GM19372 (cell line): ENCODE data around the gene PRKG1.

Experiments
- ATAC-seq: cut with Tn5 transposase; IDR thresholded peaks from one replicate; pipeline ENCODE4 v1.9.1; 2021; ENCODE audit warnings: mild to moderate bottlenecking, low read depth, moderate library complexity; ENCODE audit not compliant: unreplicated experiment

Gene PRKG1

GRCh38 chr10:52050429-52051047 lies 976.3 kb downstream of the PRKG1 start:
- no peak for ATAC-seq

GRCh38 chr10:52053497-52053896 lies 979.2 kb downstream of the PRKG1 start:
- no peak for ATAC-seq

GRCh38 chr10:52056291-52056690 lies 982.0 kb downstream of the PRKG1 start:
- no peak for ATAC-seq

GRCh38 chr10:52059089-52059488 lies 984.8 kb downstream of the PRKG1 start:
- ATAC-seq: no peak

GRCh38 chr10:52063159-52063558 lies 988.9 kb downstream of the PRKG1 start:
- no peak for ATAC-seq

- no peak for ATAC-seq
These were observed 990.0 kb downstream of the PRKG1 start for GRCh38 chr10:52064084-52064845.

GRCh38 chr10:52066383-52066782 lies 992.1 kb downstream of the PRKG1 start:
- ATAC-seq: no peak

GRCh38 chr10:52068485-52068884 lies 994.2 kb downstream of the PRKG1 start:
- ATAC-seq: no peak

- no peak for ATAC-seq
These were observed 997.5 kb downstream of the PRKG1 start for GRCh38 chr10:52071814-52072213.

GRCh38 chr10:52074505-52075026 lies 1000.3 kb downstream of the PRKG1 start:
- ATAC-seq: no peak

- ATAC-seq: no peak
These were observed 1003.5 kb downstream of the PRKG1 start for GRCh38 chr10:52077814-52078213.

GRCh38 chr10:52078397-52078937 lies 1004.2 kb downstream of the PRKG1 start:
- ATAC-seq: no peak

GRCh38 chr10:52082307-52082706 lies 1008.0 kb downstream of the PRKG1 start:
- no peak for ATAC-seq

- no peak for ATAC-seq
These were observed 1009.1 kb downstream of the PRKG1 start for GRCh38 chr10:52083422-52083821.

- ATAC-seq: no peak
These were observed 1018.1 kb downstream of the PRKG1 start for GRCh38 chr10:52092390-52092789.

GRCh38 chr10:52098130-52098529 lies 1023.8 kb downstream of the PRKG1 start:
- ATAC-seq: no peak

- ATAC-seq: no peak
These were observed 1024.8 kb downstream of the PRKG1 start for GRCh38 chr10:52099026-52099600.

- no peak for ATAC-seq
These were observed 1025.8 kb downstream of the PRKG1 start for GRCh38 chr10:52100011-52100547.

- ATAC-seq: no peak
These were observed 1031.0 kb downstream of the PRKG1 start for GRCh38 chr10:52105301-52105700.

GRCh38 chr10:52106011-52106410 lies 1031.7 kb downstream of the PRKG1 start:
- no peak for ATAC-seq

GRCh38 chr10:52106899-52107298 lies 1032.6 kb downstream of the PRKG1 start:
- ATAC-seq: no peak
